Measurements from ENCODE around the gene CA10. TPM values are rescaled to one million over a fixed set of nuclear protein-coding genes. Genes with fewer than 3 reads are reported as not detected.

The CA10 gene
- total RNA-seq, 1 experiment from 2014 or later = not detected

DNA sequence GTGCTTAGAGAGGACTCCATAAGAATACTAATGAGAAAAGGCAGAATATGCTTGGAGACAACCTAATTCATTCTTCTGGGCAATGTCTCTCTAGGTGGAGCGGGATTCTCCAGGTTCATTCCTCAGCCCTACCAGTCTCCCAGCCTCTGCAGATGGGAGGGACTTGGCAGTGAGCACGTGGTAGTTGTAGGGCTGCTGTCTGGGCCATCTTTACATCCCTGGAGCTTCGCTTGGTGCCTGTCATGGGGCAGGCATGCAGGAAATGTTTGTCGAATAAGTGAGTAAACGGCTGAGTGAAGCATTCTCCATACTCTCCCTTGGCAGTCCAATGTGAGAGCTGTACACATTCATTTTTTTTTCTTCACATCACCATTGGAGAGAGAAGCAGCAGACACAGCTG, 510.7 kb downstream of the CA10 start:
- no peak for DNase-seq (ENCODE audit: low spot score)

DNA sequence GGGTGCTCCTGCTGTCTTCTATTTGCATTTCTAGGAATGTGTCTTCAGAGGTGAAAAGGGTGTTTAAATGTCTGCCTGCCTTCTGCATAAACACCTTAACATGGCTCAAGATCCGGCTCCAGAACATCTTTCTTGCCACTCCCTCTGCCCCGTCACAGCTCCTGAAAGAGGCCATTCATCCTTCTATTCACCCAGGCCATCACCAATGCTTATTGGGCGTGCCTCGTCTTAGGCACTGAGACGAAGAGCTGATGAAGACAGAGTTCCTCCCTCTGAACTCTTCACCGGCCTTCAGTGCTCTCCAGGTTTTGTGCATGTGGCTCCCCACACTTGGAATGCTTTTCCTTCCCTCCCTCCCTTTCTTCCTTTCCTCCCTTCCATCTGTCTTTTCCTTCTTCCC, 511.4 kb downstream of the CA10 start:
- no peak for DNase-seq (ENCODE audit: low spot score)

DNA sequence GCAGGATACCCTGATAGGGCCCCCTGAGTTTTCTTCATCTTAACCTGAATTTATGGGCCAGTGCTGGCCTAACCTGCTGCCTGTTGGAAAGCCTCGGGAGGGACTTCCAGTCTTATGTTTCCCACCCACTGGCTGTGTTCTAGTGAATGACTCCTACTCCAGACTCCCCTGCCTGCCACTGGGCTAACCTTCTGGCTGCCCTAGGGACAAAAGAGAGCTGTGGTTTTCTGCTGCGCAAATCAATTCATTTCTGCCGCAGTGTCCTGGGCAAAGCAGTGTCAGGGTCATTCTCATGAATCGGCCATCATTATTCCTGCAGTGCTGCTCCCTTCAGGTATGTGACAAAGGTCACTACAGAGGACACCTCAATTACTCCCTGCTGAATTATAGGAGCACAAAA, 512.0 kb downstream of the CA10 start:
- no peak for DNase-seq (ENCODE audit: low spot score)

DNA sequence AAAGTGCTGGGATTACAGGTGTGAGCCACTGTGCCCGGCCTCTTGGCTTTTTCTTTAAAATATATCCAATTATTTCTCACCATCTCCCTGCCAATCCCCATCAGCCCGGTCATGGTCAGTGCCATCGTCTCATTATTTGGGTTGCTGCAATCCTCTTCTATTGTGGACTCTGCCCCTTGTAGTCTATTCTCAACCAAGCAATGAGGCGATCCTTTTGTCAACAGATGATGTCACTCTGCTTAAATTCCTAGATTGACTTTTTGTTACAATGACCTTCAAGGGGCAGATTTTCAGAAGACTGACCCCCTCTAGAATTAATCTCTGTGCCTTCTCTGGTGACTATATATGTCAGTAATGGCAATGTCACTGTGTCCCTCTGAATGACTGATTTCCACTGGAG, 513.5 kb downstream of the CA10 start:
- no peak for DNase-seq (ENCODE audit: low spot score)

DNA sequence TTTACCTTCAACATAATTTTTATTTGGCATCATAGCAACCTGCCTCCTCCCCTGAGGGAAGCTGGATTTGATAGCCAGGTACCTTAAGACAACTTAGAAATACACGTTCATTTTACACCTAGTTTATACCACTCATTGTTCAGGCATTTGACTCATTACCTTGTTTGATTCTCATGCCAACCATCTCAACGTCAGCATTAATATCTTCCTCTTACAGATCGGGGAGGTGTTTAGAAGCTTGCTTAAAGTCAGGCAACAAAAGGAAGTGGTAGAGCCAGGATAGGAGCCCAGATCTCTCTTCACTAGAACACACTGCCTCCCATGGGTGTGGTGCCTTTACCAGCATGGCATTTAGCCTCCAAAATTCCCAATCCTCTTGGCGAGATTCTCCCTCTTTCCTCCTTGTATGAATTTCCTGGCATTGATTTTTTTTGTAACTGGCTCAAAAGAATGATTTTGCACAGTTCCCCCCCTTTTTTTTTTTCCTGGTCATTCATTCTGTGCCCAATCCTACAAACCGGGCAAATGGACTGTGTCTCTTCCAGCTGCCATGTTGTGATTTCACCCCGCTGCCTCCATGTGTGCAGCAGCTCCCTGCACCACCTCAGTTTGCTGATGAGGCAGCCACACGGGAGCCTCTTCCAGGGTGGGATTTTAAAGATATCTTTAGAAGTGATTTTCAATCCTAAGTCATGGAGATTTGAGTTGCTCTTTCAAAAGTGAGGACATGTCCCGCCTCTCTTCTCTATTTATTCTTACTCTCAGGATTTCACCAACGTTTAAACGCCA, 514.6 kb downstream of the CA10 start:
- DNase-seq (ENCODE audit: low spot score) = no peak

DNA sequence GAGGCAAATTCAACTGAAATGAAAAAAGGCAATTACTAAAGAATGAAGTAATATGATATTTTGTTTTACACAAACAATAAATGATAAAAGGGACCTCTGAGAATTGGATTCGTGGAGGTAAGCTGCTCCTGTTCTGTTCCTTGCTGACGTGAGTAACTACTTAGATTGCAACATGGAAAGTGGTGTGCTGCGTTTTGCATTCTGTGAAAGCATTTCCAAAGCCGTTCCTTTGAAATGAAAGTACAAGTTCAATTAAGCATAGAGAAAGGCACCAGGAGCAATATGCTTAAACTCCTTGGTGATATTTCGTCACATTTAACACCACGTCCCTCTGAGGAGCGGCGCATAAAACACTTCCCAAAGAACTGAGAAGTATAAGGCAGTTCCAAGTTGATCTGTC, 516.5 kb downstream of the CA10 start:
- no peak for DNase-seq (ENCODE audit: low spot score)

DNA sequence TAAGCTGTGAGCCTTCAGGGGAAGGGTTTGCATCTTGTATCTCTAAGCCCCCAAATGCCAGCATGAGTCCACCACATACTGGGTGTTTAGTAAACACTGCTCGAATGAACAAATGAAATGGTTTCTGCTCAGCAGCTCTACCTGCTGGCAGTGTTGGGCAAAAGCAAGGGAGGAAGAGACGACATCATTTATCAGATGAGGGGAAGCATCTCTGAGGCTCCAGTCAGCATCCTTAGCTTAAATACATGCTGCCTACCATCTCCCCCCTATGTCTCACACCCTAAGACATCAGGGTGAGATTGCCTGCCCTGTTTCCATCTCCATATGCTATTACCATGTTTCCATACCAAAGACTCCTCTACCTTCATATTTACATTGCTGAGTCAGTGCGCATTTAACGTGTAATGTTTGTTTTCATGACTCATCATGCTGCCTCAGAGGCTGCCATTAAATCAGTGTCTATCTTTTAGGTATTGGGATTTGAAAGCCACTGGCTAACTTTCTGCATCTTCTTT, 518.3 kb downstream of the CA10 start:
- peak; percentile 48 for DNase-seq (ENCODE audit: low spot score)

DNA sequence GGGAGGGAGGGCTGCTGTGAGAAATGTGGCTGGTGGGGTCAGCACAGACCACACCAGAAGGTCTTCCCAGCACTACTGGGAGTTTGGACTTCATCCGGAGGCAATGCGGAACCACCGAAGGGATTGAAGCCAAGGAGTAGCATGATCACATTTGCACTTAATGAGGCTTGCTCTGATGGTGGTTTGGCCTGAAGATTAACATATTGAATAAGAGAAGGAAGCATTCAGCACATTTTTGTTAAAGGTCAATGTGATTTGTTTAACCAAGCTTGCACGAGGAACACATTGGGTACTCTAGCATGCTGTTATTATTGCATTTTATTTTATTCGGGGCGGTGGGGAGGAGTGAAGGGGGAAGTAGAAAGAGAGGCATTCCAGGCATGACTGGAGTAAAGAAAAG, 519.5 kb downstream of the CA10 start:
- no peak for DNase-seq (ENCODE audit: low spot score)

DNA sequence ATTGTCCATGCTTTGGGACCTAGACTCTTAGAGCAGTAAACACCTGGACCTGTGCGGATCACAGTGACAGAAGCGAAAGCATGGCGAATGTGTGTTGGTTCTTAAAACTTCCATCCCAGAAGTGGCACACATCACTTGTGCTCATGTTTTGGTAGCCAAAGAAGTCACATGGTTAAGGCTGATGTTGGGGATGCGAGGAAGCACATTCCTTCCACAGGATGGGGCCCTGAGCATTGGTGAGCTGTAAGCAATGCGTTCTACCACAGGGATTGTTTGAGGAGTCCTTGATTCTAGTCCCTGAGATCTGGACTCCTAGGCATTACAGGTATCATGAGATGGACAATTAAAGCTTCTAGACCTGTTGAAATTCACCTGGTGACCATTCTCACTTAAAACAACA, 522.2 kb downstream of the CA10 start:
- DNase-seq (ENCODE audit: low spot score) = no peak

DNA sequence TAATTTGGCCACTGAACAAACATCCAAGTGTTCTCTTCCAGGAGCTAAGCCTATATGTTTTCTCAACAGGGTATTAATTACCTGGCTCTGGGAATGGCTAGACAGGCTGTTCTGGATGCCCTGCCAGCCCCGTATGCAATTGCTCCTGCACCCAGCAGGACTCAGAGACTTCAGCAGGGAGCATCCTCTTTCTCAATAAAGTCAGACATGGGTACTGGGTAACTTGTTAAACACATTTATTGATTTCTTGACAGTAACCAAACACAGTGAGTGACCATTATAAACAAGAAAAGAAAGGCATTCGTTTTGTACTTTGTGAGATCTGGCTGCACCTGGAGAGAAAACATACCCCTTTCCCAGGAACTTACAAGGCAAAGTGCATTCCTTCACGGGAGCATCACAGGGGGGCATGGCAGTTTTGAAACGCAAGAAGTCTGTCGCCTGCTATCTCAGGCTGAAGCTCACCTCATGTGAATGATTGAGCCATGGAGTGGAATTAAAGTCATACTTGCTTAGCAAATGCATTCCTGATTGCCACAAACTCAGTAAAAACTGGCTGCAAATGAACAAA, 528.3 kb downstream of the CA10 start:
- DNase-seq (ENCODE audit: low spot score) = no peak

DNA sequence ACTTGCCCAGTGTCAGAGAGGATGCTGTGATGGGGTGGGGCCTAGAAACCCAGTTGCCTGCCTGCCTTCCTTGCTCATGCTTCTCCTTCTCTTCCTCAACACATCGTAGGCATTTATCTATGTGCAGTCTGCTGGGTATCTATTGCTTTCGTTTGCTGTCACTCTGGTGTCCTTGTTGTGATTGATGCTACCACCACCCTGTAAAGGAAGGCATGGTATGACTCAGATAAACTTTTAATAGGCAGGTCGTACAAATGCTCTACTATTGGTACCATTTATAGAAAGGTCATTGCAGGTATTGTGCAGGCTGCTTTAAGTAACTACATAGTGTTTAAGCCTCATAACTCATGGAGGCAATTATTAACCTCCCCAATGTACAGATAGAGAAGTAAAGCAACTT, 529.3 kb downstream of the CA10 start:
- no peak for DNase-seq (ENCODE audit: low spot score)

DNA sequence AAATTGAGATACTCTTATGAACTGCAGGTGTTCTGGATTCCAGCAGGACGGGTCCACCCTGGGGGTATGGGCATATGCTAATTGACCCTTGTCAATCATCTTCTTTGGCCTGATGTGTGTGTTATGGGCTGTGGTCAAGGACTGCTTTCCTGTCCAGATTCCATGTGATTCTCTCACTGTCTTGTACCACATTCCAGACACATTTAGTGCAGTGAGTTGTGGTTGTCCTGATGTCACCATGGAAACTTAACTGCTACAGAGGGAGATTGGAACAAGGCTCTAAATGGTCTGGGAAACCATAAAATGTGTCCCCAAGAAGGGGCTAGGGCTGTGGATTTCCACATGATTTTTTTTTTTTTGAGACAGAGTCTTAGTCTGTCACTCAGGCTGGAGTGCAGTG, 530.7 kb downstream of the CA10 start:
- no peak for DNase-seq (ENCODE audit: low spot score)

DNA sequence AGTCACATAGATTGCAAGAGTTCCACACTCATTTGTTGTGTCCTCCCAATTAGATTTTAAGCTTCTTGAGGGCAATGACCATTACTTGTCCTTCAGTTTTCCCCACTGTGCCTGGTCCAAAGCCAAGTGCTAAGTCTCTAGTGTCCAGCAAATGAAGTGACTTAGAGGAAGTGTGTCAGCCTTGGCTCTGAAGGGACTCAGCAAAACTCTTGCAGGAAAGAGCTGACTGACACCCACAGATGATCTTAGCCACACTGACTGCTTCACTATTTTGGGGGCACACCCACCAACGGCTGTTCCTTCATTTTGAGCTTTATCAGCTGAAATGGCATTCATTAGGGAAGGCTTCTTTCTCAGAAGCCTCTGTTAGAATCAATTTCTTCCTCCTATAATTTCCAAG, 540.0 kb downstream of the CA10 start:
- no peak for DNase-seq (ENCODE audit: low spot score)

DNA sequence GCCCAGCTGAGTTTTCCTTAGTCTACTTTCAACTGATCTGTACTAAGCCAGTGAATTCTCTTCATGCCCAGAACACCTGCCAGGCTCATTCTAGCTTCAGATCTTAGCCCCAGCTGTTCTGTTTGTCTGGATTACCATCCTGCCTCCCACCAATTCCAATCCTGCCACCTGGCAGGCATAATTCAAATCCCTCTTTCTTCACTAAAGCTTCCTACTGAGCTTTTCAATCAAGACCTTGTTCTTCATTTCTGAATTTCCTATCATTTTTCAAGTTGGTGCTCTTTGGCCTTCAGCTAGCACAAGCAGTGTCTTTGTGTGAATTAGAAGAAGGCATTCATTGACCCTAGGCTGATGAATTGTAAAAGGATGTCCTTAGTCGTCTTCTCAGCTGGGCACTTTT, 540.5 kb downstream of the CA10 start:
- DNase-seq (ENCODE audit: low spot score) = no peak

DNA sequence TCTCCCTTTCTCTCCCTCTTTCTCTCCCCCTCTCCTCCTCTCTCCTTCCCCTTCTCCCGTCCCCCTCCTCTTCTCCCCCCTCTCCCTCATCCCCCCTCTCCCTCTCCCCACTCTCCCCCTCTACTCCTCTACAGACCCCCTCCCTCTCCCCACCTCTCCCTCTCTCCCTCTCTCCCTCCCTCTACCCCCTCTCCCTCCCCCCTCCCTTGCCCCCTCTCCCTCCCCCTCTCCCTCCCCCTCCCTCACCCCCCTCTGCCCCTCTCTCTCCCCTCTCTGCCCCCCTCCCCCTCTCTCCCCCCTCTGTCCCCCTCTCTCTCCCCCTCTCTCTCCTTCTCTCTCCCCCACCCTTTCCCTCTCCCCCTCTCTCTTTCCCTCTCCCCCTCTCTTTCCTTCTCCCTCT, 545.3 kb downstream of the CA10 start:
- no peak for DNase-seq (ENCODE audit: low spot score)

DNA sequence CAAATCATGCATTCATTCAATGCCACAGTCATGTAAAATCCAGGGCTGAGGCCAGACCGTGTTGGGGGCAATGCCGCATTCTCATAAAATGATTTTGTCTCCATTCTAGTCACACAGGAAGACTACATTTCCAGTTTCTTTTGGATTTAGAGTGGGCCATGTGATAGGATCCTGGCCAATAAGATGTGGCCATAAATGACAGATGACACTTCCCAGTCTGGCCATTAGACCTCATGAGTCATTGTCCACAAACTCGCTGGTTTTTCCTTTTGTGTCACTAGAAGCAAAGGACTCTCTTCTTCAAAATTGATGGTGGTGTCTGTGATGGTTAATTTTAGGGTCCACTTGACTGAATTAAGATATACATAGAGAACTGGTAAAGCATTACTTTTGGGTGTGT, 545.8 kb downstream of the CA10 start:
- DNase-seq (ENCODE audit: low spot score) = no peak

DNA sequence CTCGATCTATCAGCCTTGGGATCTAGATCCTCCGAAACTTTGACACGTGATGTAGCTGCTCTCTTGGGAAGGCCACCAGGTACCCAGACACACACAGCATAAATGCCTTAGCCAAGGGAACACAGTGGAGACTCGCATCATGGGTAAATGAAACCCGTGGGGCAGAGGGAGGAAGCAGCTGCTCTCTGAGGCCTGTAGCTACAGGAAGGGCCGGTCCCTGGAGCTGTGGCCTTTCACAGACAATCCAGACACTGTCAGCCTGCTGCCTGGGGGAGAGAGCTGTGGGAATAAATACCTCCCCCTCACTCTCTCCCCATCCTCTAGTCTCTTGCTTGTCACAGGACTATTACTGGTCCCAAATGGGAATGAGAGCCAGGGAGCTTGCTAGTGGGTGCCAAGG, 546.9 kb downstream of the CA10 start:
- no peak for DNase-seq (ENCODE audit: low spot score)

DNA sequence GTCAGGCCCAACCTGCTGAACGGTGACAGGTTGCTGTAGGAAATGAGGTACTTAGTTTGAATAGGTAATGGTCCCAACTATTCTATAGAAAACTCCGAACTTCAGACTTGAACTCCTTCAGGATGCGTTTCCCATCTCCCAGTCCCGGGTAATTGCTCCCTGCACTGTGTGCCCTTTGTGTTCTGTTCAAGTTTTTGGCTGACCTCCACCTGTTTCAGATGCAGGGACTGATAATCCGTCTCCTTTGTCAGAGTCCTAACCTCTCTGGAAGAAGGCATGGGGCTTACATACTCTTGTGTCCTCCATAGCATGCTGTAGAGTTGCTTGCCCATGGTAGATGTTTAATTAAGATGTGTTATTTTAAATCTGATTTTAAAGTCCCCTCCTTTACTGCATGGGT, 547.7 kb downstream of the CA10 start:
- no peak for DNase-seq (ENCODE audit: low spot score)

DNA sequence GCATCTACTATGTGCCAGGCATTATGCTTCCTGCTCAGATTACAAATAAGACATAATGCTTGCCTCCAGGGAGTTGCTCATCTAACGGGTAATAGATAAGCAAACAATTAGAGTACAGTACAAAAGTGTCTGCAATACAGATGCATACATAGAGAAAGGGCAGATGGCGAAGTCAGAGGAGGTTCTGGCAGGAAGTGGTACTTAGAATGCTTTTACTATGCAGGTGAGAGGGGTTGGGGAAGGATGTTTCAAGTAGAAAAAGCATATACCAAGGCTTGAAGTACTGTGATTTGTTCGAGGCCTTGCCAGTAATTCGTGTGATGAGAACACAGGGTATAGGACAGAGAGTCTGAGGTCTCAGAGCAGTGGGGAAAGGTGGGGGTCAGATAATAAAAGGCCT, 548.4 kb downstream of the CA10 start:
- DNase-seq (ENCODE audit: low spot score) = no peak

DNA sequence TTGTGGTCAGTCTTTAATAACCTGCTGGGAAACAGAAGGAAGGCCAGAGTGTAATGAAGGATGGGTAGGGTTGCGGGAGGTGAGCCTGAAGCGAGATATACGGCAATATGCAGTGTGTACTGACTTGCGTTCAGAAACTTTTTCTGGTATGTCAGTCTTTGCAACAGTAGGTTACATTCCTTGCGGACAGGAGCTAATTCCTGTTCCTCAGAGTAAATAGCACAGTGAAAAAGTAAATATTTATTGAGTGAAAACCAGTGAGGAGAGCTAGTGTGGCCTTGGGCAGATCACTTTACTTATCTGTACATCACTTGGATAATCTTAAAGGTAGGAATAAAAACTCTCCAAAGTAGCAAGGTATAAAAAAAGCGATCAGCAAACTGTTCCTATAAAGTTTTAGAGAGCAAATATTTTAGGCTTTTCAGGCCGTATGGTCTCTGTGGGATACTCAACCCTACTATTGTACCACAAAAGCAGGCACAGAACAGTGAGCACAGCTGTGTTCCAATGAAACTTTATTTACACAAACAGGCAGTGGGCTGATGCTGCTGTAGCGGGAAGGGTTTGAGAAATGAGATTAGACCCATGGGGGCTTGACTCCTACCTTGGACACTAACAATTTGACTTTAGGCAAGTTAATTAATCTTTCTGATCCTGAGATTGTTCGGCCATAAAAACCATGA, 550.1 kb downstream of the CA10 start:
- no peak for DNase-seq (ENCODE audit: low spot score)

DNA sequence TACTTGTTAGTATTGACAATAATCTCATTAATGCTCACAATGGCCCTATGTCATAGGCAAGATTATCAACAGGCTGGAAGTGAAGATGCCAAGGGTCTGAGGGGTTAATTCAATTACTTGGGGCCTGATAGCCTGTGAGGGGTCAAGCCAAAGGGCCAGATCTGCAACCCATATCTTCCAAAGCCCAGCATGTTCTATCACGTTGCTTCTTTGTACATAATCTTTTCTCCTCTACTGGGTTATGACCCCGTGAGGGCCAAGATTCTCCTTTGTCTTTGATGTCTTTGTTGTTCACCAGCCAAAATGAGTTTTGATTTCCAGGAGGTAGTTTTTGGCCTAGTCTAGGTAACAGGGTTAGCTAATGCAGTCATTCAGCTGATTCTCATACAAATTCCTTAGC, 551.0 kb downstream of the CA10 start:
- no peak for DNase-seq (ENCODE audit: low spot score)

DNA sequence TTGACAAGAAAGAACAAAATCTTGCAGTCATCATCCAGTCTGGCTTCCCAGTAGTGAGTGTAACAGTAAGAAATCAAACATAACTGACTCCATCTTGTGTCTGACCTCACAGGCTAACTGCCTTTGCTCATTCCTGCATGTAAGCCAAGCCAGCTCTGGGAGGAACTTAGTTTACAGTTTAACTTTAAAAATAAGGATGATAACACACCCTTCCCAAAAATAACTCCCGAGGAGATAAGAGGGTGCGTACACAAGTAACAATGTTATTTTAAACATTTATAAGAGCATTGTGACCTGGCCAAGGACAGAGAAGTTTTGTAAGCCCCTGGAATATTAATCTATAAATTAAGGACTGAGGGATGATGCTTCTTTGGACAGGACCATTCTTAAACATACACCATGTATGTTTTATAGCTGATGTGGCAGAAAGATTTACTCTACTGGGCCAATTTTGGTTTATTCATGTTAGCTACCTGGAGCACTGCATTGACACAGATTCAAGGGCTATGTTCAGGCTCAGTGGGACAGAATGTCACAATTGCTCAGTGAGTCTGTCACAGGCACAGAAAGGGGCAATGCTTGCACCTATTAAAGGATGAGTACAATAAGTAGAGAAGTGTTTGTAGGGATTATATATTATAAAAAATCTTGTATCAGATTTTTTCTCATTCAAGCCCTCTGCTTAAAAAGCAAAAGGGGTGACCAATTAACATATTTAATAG, 554.1 kb downstream of the CA10 start:
- DNase-seq (ENCODE audit: low spot score) = no peak
